ENCODE measurements around the gene BIN2. TPM values are rescaled to one million over a fixed set of nuclear protein-coding genes. Genes with fewer than 3 reads are reported as not detected.

Gene BIN2
- total and polyA plus RNA-seq, 2 of the 13 experiments (the other 11 are each of a cell fraction or from before 2014, with no cell fraction given): not detected

GRCh38 chr12:51238510-51239334 is 85.3 kb downstream of the BIN2 start, which contains the start of gene DAZAP2 (continued):
- peak; percentile 66; the same call in 1 of the 2 replicates for TF ChIP-seq KLF15 (CRISPR knock-in tag; IDR thresholded peaks at IDR 0.05; ENCODE audit: borderline replicate concordance)
- no peak for TF ChIP-seq CREB3 (CRISPR knock-in tag; IDR thresholded peaks at IDR 0.05)
- TF ChIP-seq, protein P1, sequence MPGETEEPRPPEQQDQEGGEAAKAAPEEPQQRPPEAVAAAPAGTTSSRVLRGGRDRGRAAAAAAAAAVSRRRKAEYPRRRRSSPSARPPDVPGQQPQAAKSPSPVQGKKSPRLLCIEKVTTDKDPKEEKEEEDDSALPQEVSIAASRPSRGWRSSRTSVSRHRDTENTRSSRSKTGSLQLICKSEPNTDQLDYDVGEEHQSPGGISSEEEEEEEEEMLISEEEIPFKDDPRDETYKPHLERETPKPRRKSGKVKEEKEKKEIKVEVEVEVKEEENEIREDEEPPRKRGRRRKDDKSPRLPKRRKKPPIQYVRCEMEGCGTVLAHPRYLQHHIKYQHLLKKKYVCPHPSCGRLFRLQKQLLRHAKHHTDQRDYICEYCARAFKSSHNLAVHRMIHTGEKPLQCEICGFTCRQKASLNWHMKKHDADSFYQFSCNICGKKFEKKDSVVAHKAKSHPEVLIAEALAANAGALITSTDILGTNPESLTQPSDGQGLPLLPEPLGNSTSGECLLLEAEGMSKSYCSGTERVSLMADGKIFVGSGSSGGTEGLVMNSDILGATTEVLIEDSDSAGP (CRISPR knock-in tag; IDR thresholded peaks at IDR 0.05; ENCODE audit: borderline replicate concordance): peak; percentile 90; the same call in 1 of the 2 replicates
- peak; percentile 87; the same call in 1 of the 2 replicates for TF ChIP-seq HOXA5 (CRISPR knock-in tag; IDR thresholded peaks at IDR 0.05)
- TF ChIP-seq ZC3H13 (CRISPR knock-in tag; IDR thresholded peaks at IDR 0.05): no peak
- TF ChIP-seq ZSCAN21 (CRISPR knock-in tag; IDR thresholded peaks at IDR 0.05; ENCODE audit: borderline replicate concordance): 0 out of 2 replicates have a peak, but pooled peaks have one; percentile 30
- TF ChIP-seq GTF2F1 (IDR thresholded peaks at IDR 0.05; ENCODE audit: low read length): peak; percentile 40; the same call in 1 of the 2 replicates
- peak; percentile 40 for TF ChIP-seq PAXIP1 (CRISPR knock-in tag; conservative IDR thresholded peaks at IDR 0.05)
- TF ChIP-seq, protein P2, sequence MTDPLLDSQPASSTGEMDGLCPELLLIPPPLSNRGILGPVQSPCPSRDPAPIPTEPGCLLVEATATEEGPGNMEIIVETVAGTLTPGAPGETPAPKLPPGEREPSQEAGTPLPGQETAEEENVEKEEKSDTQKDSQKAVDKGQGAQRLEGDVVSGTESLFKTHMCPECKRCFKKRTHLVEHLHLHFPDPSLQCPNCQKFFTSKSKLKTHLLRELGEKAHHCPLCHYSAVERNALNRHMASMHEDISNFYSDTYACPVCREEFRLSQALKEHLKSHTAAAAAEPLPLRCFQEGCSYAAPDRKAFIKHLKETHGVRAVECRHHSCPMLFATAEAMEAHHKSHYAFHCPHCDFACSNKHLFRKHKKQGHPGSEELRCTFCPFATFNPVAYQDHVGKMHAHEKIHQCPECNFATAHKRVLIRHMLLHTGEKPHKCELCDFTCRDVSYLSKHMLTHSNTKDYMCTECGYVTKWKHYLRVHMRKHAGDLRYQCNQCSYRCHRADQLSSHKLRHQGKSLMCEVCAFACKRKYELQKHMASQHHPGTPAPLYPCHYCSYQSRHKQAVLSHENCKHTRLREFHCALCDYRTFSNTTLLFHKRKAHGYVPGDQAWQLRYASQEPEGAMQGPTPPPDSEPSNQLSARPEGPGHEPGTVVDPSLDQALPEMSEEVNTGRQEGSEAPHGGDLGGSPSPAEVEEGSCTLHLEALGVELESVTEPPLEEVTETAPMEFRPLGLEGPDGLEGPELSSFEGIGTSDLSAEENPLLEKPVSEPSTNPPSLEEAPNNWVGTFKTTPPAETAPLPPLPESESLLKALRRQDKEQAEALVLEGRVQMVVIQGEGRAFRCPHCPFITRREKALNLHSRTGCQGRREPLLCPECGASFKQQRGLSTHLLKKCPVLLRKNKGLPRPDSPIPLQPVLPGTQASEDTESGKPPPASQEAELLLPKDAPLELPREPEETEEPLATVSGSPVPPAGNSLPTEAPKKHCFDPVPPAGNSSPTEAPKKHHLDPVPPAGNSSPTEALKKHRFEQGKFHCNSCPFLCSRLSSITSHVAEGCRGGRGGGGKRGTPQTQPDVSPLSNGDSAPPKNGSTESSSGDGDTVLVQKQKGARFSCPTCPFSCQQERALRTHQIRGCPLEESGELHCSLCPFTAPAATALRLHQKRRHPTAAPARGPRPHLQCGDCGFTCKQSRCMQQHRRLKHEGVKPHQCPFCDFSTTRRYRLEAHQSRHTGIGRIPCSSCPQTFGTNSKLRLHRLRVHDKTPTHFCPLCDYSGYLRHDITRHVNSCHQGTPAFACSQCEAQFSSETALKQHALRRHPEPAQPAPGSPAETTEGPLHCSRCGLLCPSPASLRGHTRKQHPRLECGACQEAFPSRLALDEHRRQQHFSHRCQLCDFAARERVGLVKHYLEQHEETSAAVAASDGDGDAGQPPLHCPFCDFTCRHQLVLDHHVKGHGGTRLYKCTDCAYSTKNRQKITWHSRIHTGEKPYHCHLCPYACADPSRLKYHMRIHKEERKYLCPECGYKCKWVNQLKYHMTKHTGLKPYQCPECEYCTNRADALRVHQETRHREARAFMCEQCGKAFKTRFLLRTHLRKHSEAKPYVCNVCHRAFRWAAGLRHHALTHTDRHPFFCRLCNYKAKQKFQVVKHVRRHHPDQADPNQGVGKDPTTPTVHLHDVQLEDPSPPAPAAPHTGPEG (CRISPR knock-in tag; IDR thresholded peaks at IDR 0.05): peak; percentile 69; the same call in 1 of the 2 replicates
- peak; percentile 72; the same call in 1 of the 2 replicates for TF ChIP-seq ZNF607 (CRISPR knock-in tag; IDR thresholded peaks at IDR 0.05; ENCODE audit: borderline replicate concordance)
- peak; percentile 27 for TF ChIP-seq YY1 (IDR thresholded peaks at IDR 0.05; ENCODE audit: insufficient read depth, insufficient replicate concordance, low read depth, low read length)
- TF ChIP-seq RBFOX2 (IDR thresholded peaks at IDR 0.05; ENCODE audit: low read depth, low read length): peak; percentile 97

Data from HepG2 (cell line).